HAP-1 (cell line): Measurements from ENCODE around the gene MARK1.
"Not testable (repeated sequence)": the region's sequence is repeated elsewhere in the genome, so short reads cannot be mapped to it uniquely, and the experiment has no call there.

ENCODE experiments used
- DNase-seq, 2 experiments: peaks; one replicate each; pipeline ENCODE4 v3.0.0-alpha.2; 2016 to 2020; ENCODE audit warnings: low spot score in 2 of 2
- H3K27me3 ChIP-seq: fragments of 250-450 bp; sonication (Bioruptor Pico); 2 replicates; pipeline ENCODE4 v1.5.1; 2020; ENCODE audit warnings: low read depth, mild to moderate bottlenecking, moderate library complexity
- H3K36me3 ChIP-seq: fragments of 250-450 bp; sonication (Bioruptor Pico); replicated peaks from 2 replicates; pipeline ENCODE4 v1.5.1; 2020; ENCODE audit warnings: mild to moderate bottlenecking
- H3K4me1 ChIP-seq: fragments of 250-450 bp; sonication (Bioruptor Pico); 2 replicates; pipeline ENCODE4 v1.5.1; 2020; ENCODE audit warnings: mild to moderate bottlenecking
- H3K4me3 ChIP-seq: fragments of 250-450 bp; sonication (Bioruptor Pico); 2 replicates; pipeline ENCODE4 v1.5.1; 2020; ENCODE audit warnings: mild to moderate bottlenecking, moderate library complexity
- H3K9me3 ChIP-seq: fragments of 250-450 bp; sonication (Bioruptor Pico); 2 replicates; pipeline ENCODE4 v1.5.1; 2020; ENCODE audit warnings: mild to moderate bottlenecking, moderate library complexity
- in situ Hi-C: fragments of 300-500 bp; cut with MboI; formaldehyde crosslinking; loops from 3 replicates; pipeline ENCODE4 v1.14.3; 2020; ENCODE audit warnings: low sequenced_read_pairs, inconsistent platforms, mixed read lengths

Gene MARK1

DNA sequence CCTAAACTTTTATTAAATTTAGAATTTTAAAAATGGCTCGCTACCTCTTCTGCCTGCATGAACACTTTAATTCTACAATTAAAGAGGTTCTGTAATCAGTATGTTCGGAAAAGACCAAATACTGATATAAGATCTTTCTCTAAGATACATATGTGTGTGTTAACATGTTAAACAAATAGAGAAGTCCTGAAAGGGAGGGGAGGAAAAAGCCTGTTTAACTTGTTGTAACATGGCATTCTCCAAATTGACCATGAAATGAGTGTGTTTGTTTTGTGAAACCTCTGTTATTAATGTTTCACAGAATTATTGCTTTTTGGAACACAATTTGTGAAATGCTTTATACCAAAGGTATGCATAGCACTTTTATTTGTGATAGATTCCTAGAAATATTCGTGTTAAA is 77.0 kb downstream of the MARK1 start:
- H3K27me3 ChIP-seq, result no peaks in the 10 kb centered on the region
- no peak for DNase-seq
- H3K36me3 ChIP-seq, result 0 out of 2 replicates have a peak, but pooled peaks cover 3% of the 10 kb centered on the region
- no peaks in the 10 kb centered on the region for H3K9me3 ChIP-seq
- H3K4me3 ChIP-seq, result no peak overlapping the region
- H3K4me1 ChIP-seq, result no peaks in the 10 kb centered on the region
- in situ Hi-C loops, result no loop called here

DNA sequence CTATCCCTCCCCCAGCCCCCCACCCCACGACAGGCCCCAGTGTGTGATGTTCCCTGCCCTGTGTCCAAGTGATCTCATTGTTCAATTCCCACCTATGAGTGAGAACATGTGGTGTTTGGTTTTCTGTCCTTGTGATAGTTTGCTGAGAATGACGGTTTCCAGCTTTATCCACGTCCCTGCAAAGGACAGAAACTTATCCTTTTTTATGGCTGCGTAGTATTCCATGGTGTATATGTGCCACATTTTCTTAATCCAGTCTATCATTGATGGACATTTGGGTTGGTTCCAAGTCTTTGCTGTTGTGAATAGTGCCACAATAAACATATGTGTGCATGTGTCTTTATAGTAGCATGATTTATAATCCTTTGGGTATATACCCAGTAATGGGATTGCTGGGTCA is 77.7 kb downstream of the MARK1 start:
- H3K4me3 ChIP-seq, DNase-seq, H3K4me1 ChIP-seq, in situ Hi-C loops, H3K9me3 ChIP-seq, H3K36me3 ChIP-seq, H3K27me3 ChIP-seq: not testable (repeated sequence)

DNA sequence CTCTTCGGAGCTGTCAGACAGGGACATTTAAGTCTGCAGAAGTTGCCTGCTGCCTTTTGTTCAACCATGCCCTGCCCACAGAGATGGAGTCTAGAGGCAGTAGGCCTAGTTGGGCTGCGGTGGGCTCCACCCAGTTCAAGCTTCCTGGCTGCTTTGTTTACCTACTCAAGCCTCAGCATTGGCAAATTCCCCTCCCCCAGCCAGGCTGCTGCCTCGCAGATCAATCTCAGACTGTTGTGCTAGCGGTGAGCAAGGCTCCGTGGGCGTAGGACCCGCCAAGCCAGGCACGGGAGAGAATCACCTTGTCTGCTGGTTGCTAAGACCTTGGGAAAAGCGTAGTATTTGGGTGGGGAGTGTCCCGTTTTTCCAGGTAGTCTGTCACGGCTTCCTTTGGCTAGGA is 83.2 kb downstream of the MARK1 start:
- H3K36me3 ChIP-seq, H3K9me3 ChIP-seq, in situ Hi-C loops, H3K4me1 ChIP-seq, DNase-seq, H3K4me3 ChIP-seq, H3K27me3 ChIP-seq: not testable (repeated sequence)

GRCh38 chr1:220616836-220617235 is 88.9 kb downstream of the MARK1 start:
- no peak for DNase-seq
- Histone ChIP-seq H3K36me3 (no peaks in the 10 kb centered on the region; the same call in 1 of the 2 replicates), H3K27me3 (no peaks in the 10 kb centered on the region), H3K4me3 (no peak overlapping the region), H3K9me3 (no peaks in the 10 kb centered on the region), H3K4me1 (peaks cover 9% of the 10 kb centered on the region)
- in situ Hi-C loops, result no loop called here

DNA sequence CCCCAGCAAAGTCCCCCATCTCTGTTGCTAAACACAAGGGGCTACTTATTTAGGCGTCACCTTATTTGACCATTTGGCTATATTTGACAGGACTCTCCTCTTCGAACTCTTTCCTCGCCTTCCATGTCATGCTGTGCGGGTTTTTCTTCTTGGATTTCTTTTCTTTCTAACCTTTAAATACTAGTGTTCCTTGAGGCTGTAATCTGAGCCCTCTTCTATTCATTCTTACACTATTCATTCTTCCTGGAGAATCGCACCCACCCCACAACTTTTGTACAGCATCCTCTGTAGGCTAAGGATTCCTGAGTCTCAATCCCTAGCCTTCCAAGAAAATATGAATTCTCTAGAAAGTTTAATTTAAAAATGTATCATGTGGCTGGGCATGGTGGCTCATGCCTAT is 100.5 kb downstream of the MARK1 start:
- no peaks in the 10 kb centered on the region for H3K27me3 ChIP-seq
- peaks cover 5% of the 10 kb centered on the region; the same call in 1 of the 2 replicates for H3K4me1 ChIP-seq
- DNase-seq, result peak in 1 of 2 experiments; percentile 58
- no peaks in the 10 kb centered on the region for H3K9me3 ChIP-seq
- H3K4me3 ChIP-seq, result no peak overlapping the region
- H3K36me3 ChIP-seq, result no peaks in the 10 kb centered on the region
- in situ Hi-C loops, result no loop called here

- no peaks in the 10 kb centered on the region for H3K9me3 ChIP-seq
- in situ Hi-C loops, result no loop called here
- DNase-seq, result no peak
- H3K4me1 ChIP-seq, result peaks cover 7% of the 10 kb centered on the region; the same call in 1 of the 2 replicates
- no peaks in the 10 kb centered on the region for H3K36me3 ChIP-seq
- no peak overlapping the region for H3K4me3 ChIP-seq
- no peaks in the 10 kb centered on the region for H3K27me3 ChIP-seq
Measured at GRCh38 chr1:220631238-220631815, 103.4 kb downstream of the MARK1 start.

DNA sequence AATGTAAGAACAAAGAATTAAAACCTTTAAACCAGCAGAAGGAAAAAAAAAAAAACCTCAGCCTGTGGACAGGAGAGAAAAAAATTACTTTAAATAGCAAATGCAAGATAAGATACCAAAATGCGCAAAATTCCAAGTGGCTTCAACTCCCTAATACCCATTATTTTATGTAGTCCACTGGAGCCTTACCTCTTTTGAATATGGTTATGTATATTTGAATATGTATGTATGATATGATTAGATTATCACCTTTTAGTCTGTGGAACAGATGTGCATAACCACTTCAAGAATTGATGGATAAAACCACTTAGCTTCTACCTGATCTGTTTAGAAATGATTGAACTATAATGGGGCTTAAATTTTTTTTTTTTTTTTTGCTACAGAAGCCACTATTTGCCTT is 109.8 kb downstream of the MARK1 start:
- H3K36me3 ChIP-seq, result no peaks in the 10 kb centered on the region
- H3K9me3 ChIP-seq, result no peaks in the 10 kb centered on the region
- peaks cover 3% of the 10 kb centered on the region; the same call in 1 of the 2 replicates for H3K4me1 ChIP-seq
- DNase-seq, result no peak
- no peaks in the 10 kb centered on the region for H3K27me3 ChIP-seq
- no peak overlapping the region for H3K4me3 ChIP-seq
- in situ Hi-C loops, result no loop called here

GRCh38 chr1:220642285-220642684 is 114.3 kb downstream of the MARK1 start:
- DNase-seq, result no peak
- H3K27me3 ChIP-seq, result no peaks in the 10 kb centered on the region
- H3K36me3 ChIP-seq, result no peaks in the 10 kb centered on the region
- in situ Hi-C loops, result no loop called here
- no peaks in the 10 kb centered on the region for H3K9me3 ChIP-seq
- no peak overlapping the region for H3K4me3 ChIP-seq
- no peaks in the 10 kb centered on the region for H3K4me1 ChIP-seq

DNA sequence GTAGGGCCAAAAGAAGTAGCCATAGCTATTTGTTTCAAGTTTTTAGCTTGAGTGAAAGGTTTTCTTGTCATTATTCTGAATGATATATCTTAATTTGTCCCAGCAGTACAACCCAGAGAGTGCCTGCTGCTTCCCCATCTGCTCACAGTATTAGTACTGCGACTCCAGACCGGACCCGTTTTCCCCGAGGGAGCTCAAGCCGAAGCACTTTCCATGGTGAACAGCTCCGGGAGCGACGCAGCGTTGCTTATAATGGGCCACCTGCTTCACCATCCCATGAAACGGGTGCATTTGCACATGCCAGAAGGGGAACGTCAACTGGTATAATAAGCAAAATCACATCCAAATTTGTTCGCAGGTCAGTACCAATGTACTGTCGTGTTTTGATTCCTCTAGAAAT is 125.1 kb downstream of the MARK1 start:
- Histone ChIP-seq H3K9me3 (no peaks in the 10 kb centered on the region), H3K27me3 (no peaks in the 10 kb centered on the region), H3K36me3 (peaks cover 6% of the 10 kb centered on the region), H3K4me1 (no peaks in the 10 kb centered on the region), H3K4me3 (no peak overlapping the region)
- DNase-seq, result no peak
- in situ Hi-C loops, result no loop called here

- peaks cover 6% of the 10 kb centered on the region for H3K36me3 ChIP-seq
- no peaks in the 10 kb centered on the region for H3K27me3 ChIP-seq
- DNase-seq, result no peak
- H3K9me3 ChIP-seq, result no peaks in the 10 kb centered on the region
- H3K4me3 ChIP-seq, result no peak overlapping the region
- in situ Hi-C loops, result no loop called here
- no peaks in the 10 kb centered on the region for H3K4me1 ChIP-seq
Measured at GRCh38 chr1:220655509-220655908, 127.6 kb downstream of the MARK1 start.

DNA sequence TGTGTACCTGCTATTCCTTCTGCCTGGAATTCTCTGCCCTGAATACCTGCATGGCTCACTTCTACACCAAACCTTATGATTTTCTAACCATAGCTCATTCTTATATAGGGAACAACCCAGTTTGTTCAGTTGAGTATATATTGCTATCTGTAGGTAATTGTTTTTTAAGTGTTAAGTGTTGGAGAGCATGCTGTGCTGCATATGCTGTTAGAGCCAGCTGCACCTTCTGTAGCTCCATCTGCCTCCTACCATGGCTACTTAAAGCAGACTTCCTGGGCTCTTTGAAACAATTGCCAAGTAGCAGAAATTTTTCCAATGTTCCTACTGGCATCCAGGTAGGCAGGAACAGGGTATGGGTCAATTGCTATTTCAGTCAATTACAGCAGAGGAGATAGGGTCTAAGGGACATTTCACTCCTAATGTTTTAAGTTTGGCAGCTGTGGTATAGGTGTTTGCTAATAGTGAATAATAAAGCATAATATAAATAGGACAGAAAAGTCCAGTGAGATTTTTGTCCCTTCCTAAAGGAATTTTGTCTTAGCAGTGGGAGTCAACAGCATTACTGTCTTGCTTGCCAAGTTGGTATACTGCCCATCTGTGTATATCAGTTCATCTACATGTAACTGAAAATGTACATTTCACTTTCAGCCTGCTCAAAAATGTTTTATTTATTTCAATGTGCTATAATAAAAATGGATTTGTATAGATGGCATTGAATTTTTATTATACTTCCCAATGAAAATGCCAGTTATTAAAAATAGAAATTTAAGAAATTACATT is 128.2 kb downstream of the MARK1 start:
- DNase-seq, result no peak
- Histone ChIP-seq H3K4me3 (no peak overlapping the region), H3K9me3 (no peaks in the 10 kb centered on the region), H3K27me3 (no peaks in the 10 kb centered on the region), H3K36me3 (peaks cover 6% of the 10 kb centered on the region), H3K4me1 (no peaks in the 10 kb centered on the region)
- in situ Hi-C loops, result no loop called here

GRCh38 chr1:220666349-220666748 is 138.4 kb downstream of the MARK1 start:
- H3K36me3 ChIP-seq, result no peaks in the 10 kb centered on the region
- no peaks in the 10 kb centered on the region for H3K9me3 ChIP-seq
- H3K4me3 ChIP-seq, result no peak overlapping the region
- no peaks in the 10 kb centered on the region for H3K4me1 ChIP-seq
- H3K27me3 ChIP-seq, result no peaks in the 10 kb centered on the region
- no peak for DNase-seq
- in situ Hi-C loops, result no loop called here

- DNase-seq, result no peak
Measured at GRCh38 chr1:220669005-220669404, 141.1 kb downstream of the MARK1 start.

DNA sequence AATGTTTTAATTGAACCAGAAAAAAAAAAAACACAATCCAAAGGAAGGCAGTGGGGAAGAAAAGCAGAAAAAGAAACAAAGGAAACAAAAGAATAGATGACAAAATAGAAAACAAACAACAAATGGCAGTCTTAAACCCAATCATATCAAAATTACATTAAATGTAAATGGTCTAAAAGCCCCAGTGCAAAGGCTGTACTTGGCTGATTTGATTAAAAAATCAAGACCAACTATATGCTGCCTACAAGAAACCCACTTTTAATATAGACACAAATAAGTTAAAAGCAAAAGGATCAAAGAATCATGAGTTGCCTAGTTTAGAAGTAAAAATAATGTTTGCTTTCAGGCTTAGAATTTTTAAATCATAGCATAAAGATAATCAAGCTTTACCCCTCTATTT is 142.4 kb downstream of the MARK1 start:
- Histone ChIP-seq H3K36me3 (no peaks in the 10 kb centered on the region), H3K4me1 (no peaks in the 10 kb centered on the region), H3K27me3 (peaks cover 5% of the 10 kb centered on the region), H3K9me3 (no peaks in the 10 kb centered on the region), H3K4me3 (no peak overlapping the region)
- in situ Hi-C loops, result no loop called here
- DNase-seq, result no peak

More at GRCh38 chr1:220669005-220669404, 141.1 kb downstream of the MARK1 start:
- no peaks in the 10 kb centered on the region for H3K4me1 ChIP-seq
- in situ Hi-C loops, result no loop called here
- H3K36me3 ChIP-seq, result no peaks in the 10 kb centered on the region
- no peaks in the 10 kb centered on the region for H3K9me3 ChIP-seq
- no peak overlapping the region for H3K4me3 ChIP-seq
- peaks cover 3% of the 10 kb centered on the region; the same call in 1 of the 2 replicates for H3K27me3 ChIP-seq
